ENCODE results near the gene KLK2. TPM values are rescaled to one million over a fixed set of nuclear protein-coding genes. Genes with fewer than 3 reads are reported as not detected.

The KLK2 gene
- total and polyA plus RNA-seq, 2 of the 4 experiments (the other 2 are of a cell fraction): not detected

DNA sequence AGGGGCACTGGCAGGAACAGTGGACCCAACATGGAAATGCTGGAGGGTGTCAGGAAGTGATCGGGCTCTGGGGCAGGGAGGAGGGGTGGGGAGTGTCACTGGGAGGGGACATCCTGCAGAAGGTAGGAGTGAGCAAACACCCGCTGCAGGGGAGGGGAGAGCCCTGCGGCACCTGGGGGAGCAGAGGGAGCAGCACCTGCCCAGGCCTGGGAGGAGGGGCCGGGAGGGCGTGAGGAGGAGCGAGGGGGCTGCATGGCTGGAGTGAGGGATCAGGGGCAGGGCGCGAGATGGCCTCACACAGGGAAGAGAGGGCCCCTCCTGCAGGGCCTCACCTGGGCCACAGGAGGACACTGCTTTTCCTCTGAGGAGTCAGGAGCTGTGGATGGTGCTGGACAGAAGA lies 4.1 kb downstream of the KLK2 start:
- no peak overlapping the region for H3K4me2 ChIP-seq (ENCODE audit: low read depth, low read length)

More for the DNA sequence above, 4.1 kb downstream of the KLK2 start:
- ChIA-PET POLR2A (ENCODE audit: unreplicated experiment) (no interaction called here), CTCF (no interaction called here)
- no peak overlapping the region for H3K4ac ChIP-seq (ENCODE audit: low read depth, low read length)
- no peak overlapping the region for H3K18ac ChIP-seq (ENCODE audit: low read depth, low read length)
- H3K4me1 ChIP-seq (ENCODE audit: control insufficient read depth, insufficient read depth, low read length): no peaks in the 10 kb centered on the region
- H2AFZ ChIP-seq (replicated peaks; ENCODE audit: low read length, poor library complexity): no peak overlapping the region
- H3K27me3 ChIP-seq (ENCODE audit: control insufficient read depth, insufficient read depth, low read length): peaks cover 2% of the 10 kb centered on the region
- no peak overlapping the region for H2BK15ac ChIP-seq (ENCODE audit: low read depth, low read length)
- no peak for DNase-seq
- BruUV-seq (replicated peaks): no TSS peak
- no peak overlapping the region for H4K5ac ChIP-seq (ENCODE audit: low read depth, low read length)
- dilution Hi-C loops (cut with HindIII; ENCODE audit: low sequenced_read_pairs, unreplicated experiment) (no loop called here), intact Hi-C loops (cut with micrococcal nuclease) (no loop called here), in situ Hi-C loops (cut with MboI; ENCODE audit: low sequenced_read_pairs) (no loop called here)
- no peak overlapping the region for H2AK5ac ChIP-seq (ENCODE audit: low read depth, low read length)
- no peaks in the 10 kb centered on the region for H3K9me1 ChIP-seq (ENCODE audit: insufficient read depth, low read length)
- TF ChIP-seq MXI1 (IDR thresholded peaks at IDR 0.05; ENCODE audit: borderline replicate concordance, low read depth, low read length) (no peak), RAD21 (IDR thresholded peaks at IDR 0.05; ENCODE audit: low read length) (no peak)
- H3K9ac ChIP-seq (ENCODE audit: low read depth, low read length): no peak overlapping the region
- no peak overlapping the region for H3K14ac ChIP-seq (replicated peaks; ENCODE audit: low read depth, low read length)
- H2BK120ac ChIP-seq (ENCODE audit: low read depth, low read length): no peak overlapping the region
- H3K79me1 ChIP-seq (ENCODE audit: low read depth in 1 of 2, low read length in 2 of 2): no peaks in the 10 kb centered on the region
- no peak overlapping the region for H2BK5ac ChIP-seq (ENCODE audit: low read depth, low read length, poor library complexity, severe bottlenecking)
- no peak for ATAC-seq (ENCODE audit: low read depth)
- no peak overlapping the region for H4K8ac ChIP-seq (ENCODE audit: low read depth in 2 of 2, low read length in 2 of 2)
- no peaks in the 10 kb centered on the region for H3K36me3 ChIP-seq (ENCODE audit: control insufficient read depth, insufficient read depth, low read length)
- H2BK20ac ChIP-seq (ENCODE audit: low read depth, low read length): no peak overlapping the region
- no peak overlapping the region for H2AK9ac ChIP-seq (replicated peaks; ENCODE audit: low read depth, low read length, poor library complexity)
- H3K4me3 ChIP-seq (ENCODE audit: insufficient read depth, low read depth, low read length): no peak overlapping the region
- no peaks in the 10 kb centered on the region for H4K20me1 ChIP-seq (ENCODE audit: insufficient read depth, low read length)
- 0% methylated on average over 1 of the region's 8 CpGs; no CpG with 5 or more reads in 1 of the 2 experiments for WGBS, 2 experiments (ENCODE audit: extremely low coverage in 2 of 2, insufficient read length in 1 of 2)
- no peak overlapping the region for H3K27ac ChIP-seq (ENCODE audit: insufficient read depth, low read length)
- H3K23ac ChIP-seq (ENCODE audit: low read depth, low read length): no peak overlapping the region
- no peak overlapping the region for H3K56ac ChIP-seq (ENCODE audit: extremely low read depth, insufficient read depth, low read length)
- no peak overlapping the region for H4K91ac ChIP-seq (ENCODE audit: insufficient read depth, low read depth, low read length)
- H3K9me3 ChIP-seq (ENCODE audit: control insufficient read depth, insufficient read depth, low read length): no peaks in the 10 kb centered on the region
